DND-41 (cell line): ENCODE measurements around the gene PIEZO1.

ENCODE experiments used
- ATAC-seq: fragments of 200-7000 bp; cut with Tn5 transposase; 3 replicates; pipeline ENCODE4 v1.9.1; 2021; ENCODE audit warnings: low read depth; ENCODE audit not compliant: insufficient read depth
- DNase-seq: peaks from one replicate; pipeline ENCODE4 v3.0.0-alpha.2; 2020
- H2AFZ ChIP-seq: 2 replicates; pipeline ENCODE4 v1.6.0; 2012; ENCODE audit warnings: low read depth, low read length
- H3K27ac ChIP-seq: 2 replicates; pipeline ENCODE4 v1.5.1; 2012; ENCODE audit warnings: low read length, inconsistent platforms
- H3K27me3 ChIP-seq: fragments of 200-600 bp; sonication (generic); 2 replicates; pipeline ENCODE4 v1.6.0; 2012; ENCODE audit warnings: low read length, mild to moderate bottlenecking, inconsistent platforms; ENCODE audit not compliant: insufficient read depth, poor library complexity
- H3K36me3 ChIP-seq: 2 replicates; pipeline ENCODE4 v1.5.1; 2012; ENCODE audit warnings: low read length, inconsistent platforms; ENCODE audit not compliant: insufficient read depth
- H3K4me1 ChIP-seq: 2 replicates; pipeline ENCODE4 v1.5.1; 2012; ENCODE audit warnings: mild to moderate bottlenecking, low read length; ENCODE audit not compliant: insufficient read depth
- H3K4me2 ChIP-seq: 2 replicates; pipeline ENCODE4 v1.6.0; 2012; ENCODE audit warnings: mild to moderate bottlenecking, moderate library complexity, low read length, inconsistent platforms; ENCODE audit not compliant: insufficient read depth
- H3K4me3 ChIP-seq, 2 experiments: fragments of 200-600 bp in 1 of 2; shearing (Covaris generic) in 1 of 2; 2 replicates each; pipeline ENCODE4 v1.5.1; 2012 to 2016; ENCODE audit warnings: inconsistent platforms in 2 of 2, low read length in 2 of 2, mild to moderate bottlenecking in 2 of 2, low read depth in 1 of 2, moderate library complexity in 1 of 2
- H3K79me2 ChIP-seq: 2 replicates; pipeline ENCODE4 v1.6.0; 2012; ENCODE audit warnings: low read length, inconsistent platforms; ENCODE audit not compliant: insufficient read depth
- H3K9ac ChIP-seq: 2 replicates; pipeline ENCODE4 v1.6.0; 2012; ENCODE audit warnings: low read depth, mild to moderate bottlenecking, inconsistent platforms, low read length, moderate library complexity
- H3K9me3 ChIP-seq: 2 replicates; pipeline ENCODE4 v1.5.1; 2012; ENCODE audit warnings: low read length, moderate library complexity, mild to moderate bottlenecking, inconsistent platforms; ENCODE audit not compliant: insufficient read depth, severe bottlenecking
- H4K20me1 ChIP-seq: 2 replicates; pipeline ENCODE4 v1.6.0; 2012; ENCODE audit warnings: low read length; ENCODE audit not compliant: insufficient read depth
- EZH2 ChIP-seq: IDR thresholded peaks from 3 replicates; pipeline ENCODE4 v1.6.1; 2012; ENCODE audit warnings: borderline replicate concordance, low read depth, mild to moderate bottlenecking, moderate library complexity, low read length, inconsistent platforms; ENCODE audit not compliant: severe bottlenecking
- TF ChIP-seq, protein P1 (sequence below): IDR thresholded peaks from 2 replicates; pipeline ENCODE4 v1.5.1; 2012; ENCODE audit warnings: borderline replicate concordance, low read length, moderate library complexity, mild to moderate bottlenecking; ENCODE audit not compliant: poor library complexity, severe bottlenecking; ENCODE audit errors: extremely low read depth

Gene PIEZO1

DNA sequence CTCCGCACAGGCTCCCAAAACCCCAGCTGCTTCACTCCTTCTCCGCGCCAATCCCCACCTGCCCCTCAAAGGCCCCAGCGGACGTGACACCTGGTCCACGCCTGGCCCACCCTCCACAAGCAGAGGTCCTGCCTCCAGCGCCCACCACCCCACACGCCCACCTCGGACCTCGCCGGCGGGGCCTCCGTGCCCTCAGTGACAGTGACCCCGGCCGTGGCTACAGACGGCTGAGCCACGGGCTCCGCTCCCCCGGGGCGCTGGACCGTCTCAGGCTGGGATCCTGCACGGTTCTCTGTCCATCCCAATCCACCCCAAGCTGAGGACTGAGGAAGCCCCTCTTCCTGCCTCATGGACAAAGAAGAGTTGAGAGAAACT, 25.1 kb downstream of the PIEZO1 start:
- ATAC-seq (no peak), DNase-seq (no peak)
- TF ChIP-seq, protein P1, sequence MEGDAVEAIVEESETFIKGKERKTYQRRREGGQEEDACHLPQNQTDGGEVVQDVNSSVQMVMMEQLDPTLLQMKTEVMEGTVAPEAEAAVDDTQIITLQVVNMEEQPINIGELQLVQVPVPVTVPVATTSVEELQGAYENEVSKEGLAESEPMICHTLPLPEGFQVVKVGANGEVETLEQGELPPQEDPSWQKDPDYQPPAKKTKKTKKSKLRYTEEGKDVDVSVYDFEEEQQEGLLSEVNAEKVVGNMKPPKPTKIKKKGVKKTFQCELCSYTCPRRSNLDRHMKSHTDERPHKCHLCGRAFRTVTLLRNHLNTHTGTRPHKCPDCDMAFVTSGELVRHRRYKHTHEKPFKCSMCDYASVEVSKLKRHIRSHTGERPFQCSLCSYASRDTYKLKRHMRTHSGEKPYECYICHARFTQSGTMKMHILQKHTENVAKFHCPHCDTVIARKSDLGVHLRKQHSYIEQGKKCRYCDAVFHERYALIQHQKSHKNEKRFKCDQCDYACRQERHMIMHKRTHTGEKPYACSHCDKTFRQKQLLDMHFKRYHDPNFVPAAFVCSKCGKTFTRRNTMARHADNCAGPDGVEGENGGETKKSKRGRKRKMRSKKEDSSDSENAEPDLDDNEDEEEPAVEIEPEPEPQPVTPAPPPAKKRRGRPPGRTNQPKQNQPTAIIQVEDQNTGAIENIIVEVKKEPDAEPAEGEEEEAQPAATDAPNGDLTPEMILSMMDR: no peak
- no peak for TF ChIP-seq EZH2
- H2AFZ ChIP-seq: no peak overlapping the region
- no peaks in the 10 kb centered on the region for H3K9me3 ChIP-seq
- peaks cover 95% of the 10 kb centered on the region for H4K20me1 ChIP-seq
- peaks cover 36% of the 10 kb centered on the region for H3K36me3 ChIP-seq
- H3K4me3 ChIP-seq: no peak overlapping the region
- peaks cover 94% of the 10 kb centered on the region for H3K79me2 ChIP-seq
- H3K9ac ChIP-seq: no peak overlapping the region
- no peak overlapping the region for H3K27ac ChIP-seq
- H3K4me2 ChIP-seq: no peak overlapping the region
- H3K4me1 ChIP-seq: no peaks in the 10 kb centered on the region
- H3K27me3 ChIP-seq: no peaks in the 10 kb centered on the region

DNA sequence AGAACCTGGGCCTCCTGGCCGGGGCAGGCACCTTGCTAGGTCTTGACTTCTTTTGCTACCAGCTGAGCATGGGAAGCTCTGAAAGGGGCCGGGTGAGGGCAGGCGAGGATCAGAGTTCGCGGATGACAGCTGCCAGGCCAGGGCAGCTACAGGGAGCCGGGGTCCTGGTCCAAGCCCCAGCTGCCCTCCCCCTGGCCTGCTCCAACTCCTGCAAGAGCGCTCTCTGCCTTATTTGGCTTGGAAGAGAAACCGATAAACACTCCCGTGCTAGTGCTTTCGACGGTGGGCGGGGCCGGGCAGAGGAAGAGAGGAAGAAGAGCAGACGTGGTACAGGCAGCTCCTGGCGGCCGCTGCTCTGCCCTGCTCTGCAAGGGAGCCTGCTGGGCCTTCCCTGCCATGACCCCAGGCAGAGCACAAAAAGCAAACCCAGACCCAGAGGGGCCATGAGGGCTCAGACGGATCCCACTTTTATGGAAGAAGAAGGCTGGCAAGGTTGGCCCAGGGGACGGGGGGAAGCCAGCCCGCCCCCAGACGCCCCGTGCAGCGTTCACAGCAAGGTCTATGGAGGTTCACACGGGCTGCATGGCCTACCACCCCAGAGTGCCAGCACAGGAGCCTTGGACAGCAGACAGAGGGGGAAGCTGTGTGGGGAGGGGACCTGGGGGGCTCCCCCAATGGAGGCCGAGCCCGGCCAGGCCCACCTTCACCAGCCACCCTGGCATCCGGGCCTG, 25.6 kb downstream of the PIEZO1 start:
- Histone ChIP-seq H2AFZ (no peak overlapping the region), H3K27me3 (no peaks in the 10 kb centered on the region), H3K4me1 (no peaks in the 10 kb centered on the region), H3K36me3 (peaks cover 33% of the 10 kb centered on the region), H3K4me2 (no peak overlapping the region), H3K4me3 (no peak overlapping the region), H4K20me1 (peaks cover 96% of the 10 kb centered on the region), H3K9ac (no peak overlapping the region), H3K9me3 (no peaks in the 10 kb centered on the region), H3K79me2 (peaks cover 95% of the 10 kb centered on the region), H3K27ac (no peak overlapping the region)
- DNase-seq: no peak
- no peak for TF ChIP-seq EZH2
- TF ChIP-seq, protein P1: no peak
- ATAC-seq: no peak

DNA sequence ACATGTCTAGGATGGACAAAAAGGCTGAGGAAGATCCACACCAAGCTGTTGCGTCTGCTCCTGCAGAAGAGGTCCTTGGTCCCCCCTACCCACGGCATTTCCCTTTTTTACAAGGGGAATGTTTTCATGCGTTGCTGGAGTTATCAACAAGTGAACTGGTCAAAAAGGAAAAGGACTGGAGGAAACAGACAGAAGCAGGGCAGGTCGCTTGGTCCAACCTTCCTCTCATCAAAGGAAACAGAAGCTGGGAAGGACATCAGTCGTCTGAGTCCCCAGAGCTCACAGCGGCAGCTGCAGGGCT, 26.1 kb downstream of the PIEZO1 start:
- Histone ChIP-seq H3K9ac (no peak overlapping the region), H3K4me3 (no peak overlapping the region), H3K4me1 (no peaks in the 10 kb centered on the region), H3K27me3 (no peaks in the 10 kb centered on the region), H3K9me3 (no peaks in the 10 kb centered on the region), H3K4me2 (no peak overlapping the region), H3K79me2 (peaks cover 96% of the 10 kb centered on the region), H4K20me1 (peaks cover 96% of the 10 kb centered on the region), H2AFZ (no peak overlapping the region), H3K36me3 (peaks cover 28% of the 10 kb centered on the region), H3K27ac (no peak overlapping the region)
- no peak for ATAC-seq
- TF ChIP-seq, protein P1: no peak
- TF ChIP-seq EZH2: no peak
- DNase-seq: no peak
